NCI-H2107 treated with DMSO at 0.1 percent for 48 hours (cell line): ENCODE data around the gene ERFL.
"Not testable (repeated sequence)": the region's sequence is repeated elsewhere in the genome, so short reads cannot be mapped to it uniquely, and the experiment has no call there.

Experiments used
- DNase-seq: peaks from one replicate; lab custom pipeline; 2025; ENCODE audit not compliant: unreplicated experiment; lab: John Stamatoyannopoulos, UW

Gene ERFL

GRCh38 chr19:41879670-41880328 is 48.5 kb downstream of the ERFL start:
- no peak for DNase-seq

- DNase-seq: no peak
These were observed 49.2 kb downstream of the ERFL start for GRCh38 chr19:41879080-41879479.

- DNase-seq: no peak
These were observed 50.0 kb downstream of the ERFL start for GRCh38 chr19:41877916-41878905.

- peak; percentile 56 for DNase-seq
These were observed 51.1 kb downstream of the ERFL start, which contains the start of gene CD79A for GRCh38 chr19:41876847-41877832. Gene CD79A, plus strand, starts transcription at chr19:41877279. Its CDS starts 26 bp downstream, at chr19:41877305.

- DNase-seq: not testable (repeated sequence)
These were observed 52.3 kb downstream of the ERFL start for GRCh38 chr19:41875973-41876372.

- peak; percentile 66 for DNase-seq
These were observed 55.2 kb downstream of the ERFL start for GRCh38 chr19:41872775-41873647.

- DNase-seq: no peak
These were observed 55.9 kb downstream of the ERFL start for GRCh38 chr19:41872384-41872774.

- no peak for DNase-seq
These were observed 56.5 kb downstream of the ERFL start for GRCh38 chr19:41871573-41872383.

- DNase-seq: no peak
These were observed 57.8 kb downstream of the ERFL start for GRCh38 chr19:41870401-41870873.

GRCh38 chr19:41869374-41869955 is 58.8 kb downstream of the ERFL start:
- DNase-seq: peak; percentile 13

GRCh38 chr19:41868989-41869300 is 59.3 kb downstream of the ERFL start:
- DNase-seq: no peak

- peak; percentile 63 for DNase-seq
These were observed 59.9 kb downstream of the ERFL start for GRCh38 chr19:41868120-41868988.

GRCh38 chr19:41866284-41866683 is 62.0 kb downstream of the ERFL start:
- peak; percentile 33 for DNase-seq

GRCh38 chr19:41864374-41864773 is 63.9 kb downstream of the ERFL start:
- DNase-seq: no peak

GRCh38 chr19:41863209-41863931 is 64.9 kb downstream of the ERFL start:
- no peak for DNase-seq

- DNase-seq: no peak
These were observed 65.7 kb downstream of the ERFL start for GRCh38 chr19:41862445-41862986.

- no peak for DNase-seq
These were observed 66.4 kb downstream of the ERFL start for GRCh38 chr19:41861846-41862245.
